Measurements from ENCODE around the gene USH2A. TPM values are rescaled to one million over a fixed set of nuclear protein-coding genes. Genes with fewer than 3 reads are reported as not detected.

The USH2A gene
- total RNA-seq, 4 donors from 2014 or later = 0.08 to 0.18 TPM; not detected in 2

DNA sequence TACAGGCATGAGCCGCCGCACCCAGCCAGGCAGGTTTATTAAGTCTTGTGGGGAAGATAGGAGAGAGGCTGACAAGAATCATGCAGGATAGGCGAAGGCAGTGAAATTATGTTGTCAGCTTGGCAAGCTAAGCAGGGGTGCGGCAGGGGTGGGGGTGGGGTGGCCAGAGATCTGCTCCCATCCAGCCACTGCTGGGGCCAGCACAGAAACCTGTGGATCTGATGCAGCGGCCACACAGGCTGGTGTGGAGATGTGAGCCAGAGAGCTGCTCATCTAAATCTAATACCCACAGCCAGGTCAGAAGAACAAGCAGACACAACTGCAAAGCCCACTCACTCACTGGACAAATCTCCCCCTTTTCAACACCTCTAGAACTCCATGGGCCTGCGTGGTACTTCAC, 787.4 kb downstream of the USH2A start:
- Histone ChIP-seq H3K27ac (peak overlapping the region; percentile 81), H3K4me3 (no peak overlapping the region), H3K36me3 (no peaks in the 10 kb centered on the region), H3K9me3 (no peaks in the 10 kb centered on the region), H3K27me3 (no peaks in the 10 kb centered on the region), H3K4me1 (peaks cover 25% of the 10 kb centered on the region)
- DNase-seq (ENCODE audit: low spot score in 2 of 2) = no peak
- 78% methylated on average over 6 of the region's 6 CpGs for WGBS
- TF ChIP-seq EP300 (IDR thresholded peaks at IDR 0.05) (no peak), POLR2A (IDR thresholded peaks at IDR 0.05) (no peak)
- TF ChIP-seq, protein P1, sequence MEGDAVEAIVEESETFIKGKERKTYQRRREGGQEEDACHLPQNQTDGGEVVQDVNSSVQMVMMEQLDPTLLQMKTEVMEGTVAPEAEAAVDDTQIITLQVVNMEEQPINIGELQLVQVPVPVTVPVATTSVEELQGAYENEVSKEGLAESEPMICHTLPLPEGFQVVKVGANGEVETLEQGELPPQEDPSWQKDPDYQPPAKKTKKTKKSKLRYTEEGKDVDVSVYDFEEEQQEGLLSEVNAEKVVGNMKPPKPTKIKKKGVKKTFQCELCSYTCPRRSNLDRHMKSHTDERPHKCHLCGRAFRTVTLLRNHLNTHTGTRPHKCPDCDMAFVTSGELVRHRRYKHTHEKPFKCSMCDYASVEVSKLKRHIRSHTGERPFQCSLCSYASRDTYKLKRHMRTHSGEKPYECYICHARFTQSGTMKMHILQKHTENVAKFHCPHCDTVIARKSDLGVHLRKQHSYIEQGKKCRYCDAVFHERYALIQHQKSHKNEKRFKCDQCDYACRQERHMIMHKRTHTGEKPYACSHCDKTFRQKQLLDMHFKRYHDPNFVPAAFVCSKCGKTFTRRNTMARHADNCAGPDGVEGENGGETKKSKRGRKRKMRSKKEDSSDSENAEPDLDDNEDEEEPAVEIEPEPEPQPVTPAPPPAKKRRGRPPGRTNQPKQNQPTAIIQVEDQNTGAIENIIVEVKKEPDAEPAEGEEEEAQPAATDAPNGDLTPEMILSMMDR (IDR thresholded peaks at IDR 0.05) = no peak

DNA sequence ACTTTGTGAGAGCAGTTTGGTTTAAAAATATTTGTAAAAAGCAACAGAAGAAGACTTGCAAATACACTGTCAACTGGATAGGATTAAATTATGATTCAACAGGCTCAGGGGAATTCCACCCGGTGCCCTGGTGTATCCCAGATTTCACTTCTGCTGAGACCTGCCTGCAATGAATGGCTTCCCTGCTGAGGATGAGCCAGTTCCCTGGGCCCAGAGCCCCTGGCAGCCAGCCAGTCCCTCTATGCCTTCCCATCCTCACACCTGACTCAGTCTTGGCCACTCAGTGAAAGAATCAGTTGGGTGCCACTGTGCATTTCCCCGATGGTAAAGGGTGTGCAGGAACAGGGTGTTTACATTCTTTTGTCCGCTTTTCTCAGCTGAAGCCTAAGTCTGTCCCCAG, 791.8 kb downstream of the USH2A start:
- DNase-seq (ENCODE audit: low spot score in 2 of 2) = no peak
- Histone ChIP-seq H3K4me3 (no peak overlapping the region), H3K27ac (no peak overlapping the region), H3K27me3 (no peaks in the 10 kb centered on the region), H3K36me3 (no peaks in the 10 kb centered on the region), H3K4me1 (peaks cover 15% of the 10 kb centered on the region), H3K9me3 (no peaks in the 10 kb centered on the region)
- WGBS = 46% methylated on average over 3 of the region's 3 CpGs
- TF ChIP-seq EP300 (IDR thresholded peaks at IDR 0.05) (no peak), POLR2A (IDR thresholded peaks at IDR 0.05) (no peak), POLR2AphosphoS5 (IDR thresholded peaks at IDR 0.05) (no peak)
- TF ChIP-seq, protein P1 (IDR thresholded peaks at IDR 0.05) = no peak

DNA sequence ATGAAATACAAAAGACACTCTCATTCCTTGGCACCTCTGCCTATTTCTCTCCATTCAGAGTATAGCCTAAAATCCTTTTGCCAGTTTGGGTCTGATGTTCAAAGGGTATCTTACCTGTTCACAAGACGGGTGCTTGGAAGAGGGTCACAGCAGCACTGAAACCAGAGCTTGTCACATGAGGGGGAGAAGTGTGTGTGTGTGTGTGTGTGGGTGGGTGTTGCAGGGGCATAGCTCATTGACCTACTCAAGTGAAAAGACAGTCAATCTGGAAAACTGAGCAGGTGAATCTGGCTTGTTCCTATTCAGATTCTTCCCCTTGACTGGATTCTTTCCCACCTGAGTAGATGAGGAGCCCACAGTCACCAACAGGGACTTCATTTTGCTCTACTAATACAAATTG, 792.2 kb downstream of the USH2A start:
- Histone ChIP-seq H3K27ac (no peak overlapping the region), H3K36me3 (no peaks in the 10 kb centered on the region), H3K9me3 (no peaks in the 10 kb centered on the region), H3K4me3 (no peak overlapping the region), H3K4me1 (peaks cover 11% of the 10 kb centered on the region), H3K27me3 (no peaks in the 10 kb centered on the region)
- TF ChIP-seq POLR2AphosphoS5 (IDR thresholded peaks at IDR 0.05) (no peak), POLR2A (IDR thresholded peaks at IDR 0.05) (no peak), EP300 (IDR thresholded peaks at IDR 0.05) (no peak)
- TF ChIP-seq, protein P1 (IDR thresholded peaks at IDR 0.05) = no peak
- WGBS = 77% methylated on average over 1 of the region's 1 CpG
- no peak for DNase-seq (ENCODE audit: low spot score in 2 of 2)

DNA sequence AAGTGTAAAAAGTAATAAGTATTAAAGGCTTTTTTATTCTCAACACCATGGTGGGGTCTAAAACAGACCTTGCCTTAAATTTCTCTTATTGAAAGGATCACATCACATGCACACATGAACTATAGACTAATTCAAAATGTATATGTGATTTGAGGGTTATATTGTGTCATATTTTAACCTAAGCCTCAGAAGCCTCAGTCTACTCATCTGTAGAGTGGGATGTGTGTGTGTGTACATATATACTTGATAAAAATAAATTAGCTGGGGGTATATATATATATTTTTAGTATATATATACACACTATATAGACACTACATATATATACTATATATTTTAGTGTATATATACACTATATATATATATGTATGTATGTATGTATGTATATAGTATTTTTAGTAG, 797.3 kb downstream of the USH2A start:
- H3K27me3 ChIP-seq = no peaks in the 10 kb centered on the region
- H3K27ac ChIP-seq = no peak overlapping the region
- no peak for DNase-seq (ENCODE audit: low spot score in 2 of 2)
- no peaks in the 10 kb centered on the region for H3K9me3 ChIP-seq
- no peak for TF ChIP-seq POLR2A (IDR thresholded peaks at IDR 0.05)
- H3K4me1 ChIP-seq = peaks cover under 1% of the 10 kb centered on the region
- peaks cover 8% of the 10 kb centered on the region for H3K36me3 ChIP-seq
- H3K4me3 ChIP-seq = no peak overlapping the region

DNA sequence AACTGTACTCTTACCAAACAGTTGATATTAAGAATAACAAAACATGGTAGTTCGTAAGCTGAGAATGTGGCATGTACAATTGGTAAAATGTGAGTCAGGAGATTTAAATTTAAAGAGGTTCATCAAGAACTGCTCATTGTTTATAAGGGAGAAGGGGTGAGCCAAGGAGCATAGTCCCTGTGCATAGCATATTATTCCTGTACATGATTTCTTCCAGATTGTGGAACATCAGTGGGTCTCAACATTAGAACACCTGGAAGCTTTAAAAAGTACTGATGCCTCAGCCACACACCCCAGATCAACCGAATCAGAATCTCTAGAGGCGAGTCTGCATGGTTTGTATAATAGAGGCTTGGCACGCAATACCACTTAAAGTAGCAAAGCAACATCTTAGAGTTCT, 800.1 kb downstream of the USH2A start:
- Histone ChIP-seq H3K4me1 (no peaks in the 10 kb centered on the region), H3K36me3 (peaks cover 32% of the 10 kb centered on the region), H3K4me3 (no peak overlapping the region), H3K27me3 (no peaks in the 10 kb centered on the region), H3K27ac (no peak overlapping the region), H3K9me3 (no peaks in the 10 kb centered on the region)
- WGBS = 87% methylated on average over 4 of the region's 4 CpGs
- TF ChIP-seq EP300 (IDR thresholded peaks at IDR 0.05) (no peak), POLR2A (IDR thresholded peaks at IDR 0.05) (no peak), POLR2AphosphoS5 (IDR thresholded peaks at IDR 0.05) (no peak)
- TF ChIP-seq, protein P1 (IDR thresholded peaks at IDR 0.05) = no peak
- DNase-seq (ENCODE audit: low spot score in 2 of 2) = no peak

DNA sequence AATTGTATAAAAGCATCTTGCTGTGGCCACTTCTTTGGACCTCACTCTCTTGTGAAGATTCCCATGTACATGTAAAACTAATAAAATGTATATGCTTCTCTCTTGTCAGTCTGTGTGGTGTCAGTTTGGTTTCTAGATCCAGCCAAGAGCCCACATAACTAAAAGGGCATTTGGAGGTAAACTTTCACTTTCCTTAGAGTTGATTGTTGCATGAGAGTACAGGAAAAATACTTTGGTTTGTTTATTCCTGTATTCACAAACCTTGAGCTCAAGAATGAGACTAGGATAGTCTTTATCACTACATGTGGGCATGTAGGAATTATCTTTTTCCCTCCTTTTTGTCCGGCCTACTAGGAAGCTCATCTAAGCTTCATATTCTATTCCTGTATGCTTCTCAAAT, 805.3 kb downstream of the USH2A start:
- 90% methylated on average over 1 of the region's 1 CpG for WGBS
- Histone ChIP-seq H3K4me3 (no peak overlapping the region), H3K36me3 (peaks cover 53% of the 10 kb centered on the region), H3K4me1 (no peaks in the 10 kb centered on the region), H3K27me3 (no peaks in the 10 kb centered on the region), H3K9me3 (no peaks in the 10 kb centered on the region), H3K27ac (no peak overlapping the region)
- TF ChIP-seq POLR2A (IDR thresholded peaks at IDR 0.05) (no peak), POLR2AphosphoS5 (IDR thresholded peaks at IDR 0.05) (no peak), EP300 (IDR thresholded peaks at IDR 0.05) (no peak)
- TF ChIP-seq, protein P1 (IDR thresholded peaks at IDR 0.05) = no peak
- DNase-seq (ENCODE audit: low spot score in 2 of 2) = no peak
